Fibroblast of villous mesenchyme (primary cell): ENCODE results near the gene ERCC6. TPM values are rescaled to one million over a fixed set of nuclear protein-coding genes. Genes with fewer than 3 reads are reported as not detected.

Experiments
- DNase-seq: peaks from one replicate; pipeline ENCODE4 v3.0.0-alpha.2; 2010; ENCODE audit warnings: low read depth
- H3K4me3 ChIP-seq: 2 replicates; pipeline ENCODE4 v1.5.1; 2011; ENCODE audit warnings: low read depth, mild to moderate bottlenecking, low read length
- CTCF ChIP-seq: IDR thresholded peaks from 2 replicates; pipeline ENCODE4 v1.5.1; 2012; ENCODE audit warnings: low read depth, mild to moderate bottlenecking, low read length; ENCODE audit not compliant: insufficient read depth
- total RNA-seq: library from RNA; depleted of rRNA; stranded (reverse); fragments of >200 nt; gene quantifications from 2 replicates; pipeline ENCODE4 v1.2.3, GENCODE V29; 2012

ERCC6 gene
- total RNA-seq, 1 donor: 35.4 TPM

GRCh38 chr10:49540056-49540797 is 1.3 kb upstream of the ERCC6 start:
- no peak for DNase-seq
- H3K4me3 ChIP-seq: no peak overlapping the region
- TF ChIP-seq CTCF: no peak

GRCh38 chr10:49539320-49539885 is 482 bp upstream of the ERCC6 start:
- H3K4me3 ChIP-seq: peak overlapping the region; percentile 74
- no peak for TF ChIP-seq CTCF
- DNase-seq: peak; percentile 60

- no peak for TF ChIP-seq CTCF
- peak; percentile 53 for DNase-seq
- H3K4me3 ChIP-seq: no peak overlapping the region
Measured at GRCh38 chr10:49534670-49535381, 4.1 kb downstream of the ERCC6 start.

- H3K4me3 ChIP-seq: no peak overlapping the region
- DNase-seq: no peak
- TF ChIP-seq CTCF: no peak
Measured at GRCh38 chr10:49532461-49532860, 6.5 kb downstream of the ERCC6 start.

GRCh38 chr10:49528977-49529506 is 9.9 kb downstream of the ERCC6 start:
- no peak for DNase-seq
- no peak overlapping the region for H3K4me3 ChIP-seq
- no peak for TF ChIP-seq CTCF

- TF ChIP-seq CTCF: no peak
- no peak for DNase-seq
- H3K4me3 ChIP-seq: no peak overlapping the region
Measured at GRCh38 chr10:49527850-49528249, 11.1 kb downstream of the ERCC6 start.
